ENCODE measurements around the gene LRRC56.

Gene LRRC56

GRCh38 chr11:536841-537621 lies at the start of gene LRRC56:
Gene LRRC56 (plus strand): TSS chr11:537527. CDS start chr11:540685, 3,158 bp downstream.
- ATAC-seq (replicated peaks; ENCODE audit: extremely low read depth, poor library complexity, severe bottlenecking) (peak; percentile 54), DNase-seq (ENCODE audit: low spot score in 2 of 2) (peak; percentile 88 to 93)
- H3K27ac Mint-ChIP-seq (ENCODE audit: low read depth) = peak within 1 kb of the TSS; percentile 93
- H3K4me3 Mint-ChIP-seq = peak within 1 kb of the TSS; percentile 91
- no peaks in the 10 kb centered on the region for H3K27me3 Mint-ChIP-seq
- H3K36me3 Mint-ChIP-seq (ENCODE audit: insufficient read depth) = peaks cover 14% of the 10 kb centered on the region
- no peaks in the 10 kb centered on the region for H3K9me3 Mint-ChIP-seq
- peaks cover 16% of the 10 kb centered on the region for H3K4me1 Mint-ChIP-seq

DNA sequence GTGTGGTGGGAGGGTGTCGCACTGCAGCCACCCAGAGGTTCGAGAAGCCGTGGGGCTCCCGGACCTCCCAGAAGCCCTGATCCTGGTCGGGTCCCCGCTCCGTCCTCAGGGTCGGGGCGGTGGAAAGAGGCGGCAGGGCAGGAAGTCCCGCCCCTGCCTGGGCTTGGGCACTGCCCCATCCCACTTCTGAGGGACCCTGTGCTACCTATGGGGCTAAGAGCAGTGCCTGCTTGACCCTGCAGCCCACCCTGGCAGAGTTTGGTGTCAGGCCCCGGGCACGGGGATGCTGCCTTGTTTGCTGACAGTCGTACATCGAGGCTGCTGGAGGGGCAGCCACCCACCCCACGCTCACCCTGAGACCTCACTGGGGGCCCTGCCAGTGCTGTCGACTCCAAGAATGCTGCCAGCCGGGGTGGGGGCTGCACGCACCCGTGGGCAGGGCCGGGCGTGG lies 49.7 kb upstream of the LRRC56 start:
- Mint-ChIP-seq H3K9me3 (no peaks in the 10 kb centered on the region), H3K36me3 (ENCODE audit: insufficient read depth) (peaks cover 4% of the 10 kb centered on the region), H3K27ac (ENCODE audit: low read depth) (no peak overlapping the region), H3K27me3 (no peaks in the 10 kb centered on the region), H3K4me3 (no peak overlapping the region), H3K4me1 (no peaks in the 10 kb centered on the region)
- ATAC-seq (replicated peaks; ENCODE audit: extremely low read depth, poor library complexity, severe bottlenecking) = no peak
- DNase-seq (ENCODE audit: low spot score in 2 of 2) = no peak

- Mint-ChIP-seq H3K36me3 (ENCODE audit: insufficient read depth) (peaks cover 6% of the 10 kb centered on the region), H3K4me3 (no peak overlapping the region), H3K4me1 (no peaks in the 10 kb centered on the region), H3K9me3 (no peaks in the 10 kb centered on the region), H3K27ac (ENCODE audit: low read depth) (no peak overlapping the region), H3K27me3 (no peaks in the 10 kb centered on the region)
- no peak for DNase-seq (ENCODE audit: low spot score in 2 of 2)
- ATAC-seq (replicated peaks; ENCODE audit: extremely low read depth, poor library complexity, severe bottlenecking) = no peak
Measured at GRCh38 chr11:488062-488461, 49.3 kb upstream of the LRRC56 start.

DNA sequence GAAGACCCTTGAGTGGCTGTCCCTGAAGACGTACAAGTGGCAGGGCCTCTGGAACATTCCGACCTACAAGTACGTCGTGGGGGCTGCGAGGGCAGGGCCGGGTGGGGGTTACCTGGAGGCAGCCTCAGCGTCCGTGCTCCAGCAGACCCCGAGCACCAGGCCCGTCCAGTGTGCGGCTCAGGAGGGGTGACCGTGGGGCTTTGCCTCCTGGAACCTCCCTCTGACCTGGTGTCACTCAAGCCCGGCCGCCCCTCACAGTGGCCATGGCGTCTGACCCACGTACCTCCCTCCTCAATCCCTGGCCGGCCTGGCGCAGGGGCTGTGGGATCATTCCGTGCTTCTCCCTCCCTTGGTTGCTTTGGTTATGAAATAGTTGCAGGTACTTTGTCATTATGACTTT lies 48.7 kb upstream of the LRRC56 start:
- Mint-ChIP-seq H3K9me3 (no peaks in the 10 kb centered on the region), H3K27me3 (no peaks in the 10 kb centered on the region), H3K27ac (ENCODE audit: low read depth) (no peak overlapping the region), H3K4me3 (no peak overlapping the region), H3K4me1 (no peaks in the 10 kb centered on the region), H3K36me3 (ENCODE audit: insufficient read depth) (peaks cover 8% of the 10 kb centered on the region)
- ATAC-seq (replicated peaks; ENCODE audit: extremely low read depth, poor library complexity, severe bottlenecking) (no peak), DNase-seq (ENCODE audit: low spot score in 2 of 2) (no peak)

DNA sequence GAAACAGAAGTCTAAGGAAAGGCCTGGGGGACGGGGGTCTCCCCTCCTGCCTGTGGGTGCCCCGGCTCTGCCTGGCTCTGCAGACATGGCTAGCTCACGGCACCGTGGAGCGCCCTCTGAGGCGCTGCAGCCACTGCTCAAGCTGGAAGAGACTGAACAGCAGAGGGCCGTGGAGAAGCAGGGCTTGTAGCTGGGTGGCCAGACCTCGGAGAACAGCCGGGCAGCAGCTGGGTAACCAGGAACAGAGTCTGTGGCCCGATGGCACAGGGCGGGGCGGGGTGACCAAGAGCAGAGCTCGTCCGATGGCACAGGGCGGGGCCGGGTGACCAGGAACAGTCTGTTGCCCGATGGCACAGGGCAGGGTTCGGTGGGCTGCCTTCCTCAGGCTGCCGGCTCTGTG lies 48.3 kb upstream of the LRRC56 start:
- DNase-seq (ENCODE audit: low spot score in 2 of 2) (no peak), ATAC-seq (replicated peaks; ENCODE audit: extremely low read depth, poor library complexity, severe bottlenecking) (no peak)
- no peaks in the 10 kb centered on the region for H3K4me1 Mint-ChIP-seq
- no peaks in the 10 kb centered on the region for H3K27me3 Mint-ChIP-seq
- no peaks in the 10 kb centered on the region for H3K9me3 Mint-ChIP-seq
- H3K36me3 Mint-ChIP-seq (ENCODE audit: insufficient read depth) = peaks cover 10% of the 10 kb centered on the region
- no peak overlapping the region for H3K27ac Mint-ChIP-seq (ENCODE audit: low read depth)
- no peak overlapping the region for H3K4me3 Mint-ChIP-seq

DNA sequence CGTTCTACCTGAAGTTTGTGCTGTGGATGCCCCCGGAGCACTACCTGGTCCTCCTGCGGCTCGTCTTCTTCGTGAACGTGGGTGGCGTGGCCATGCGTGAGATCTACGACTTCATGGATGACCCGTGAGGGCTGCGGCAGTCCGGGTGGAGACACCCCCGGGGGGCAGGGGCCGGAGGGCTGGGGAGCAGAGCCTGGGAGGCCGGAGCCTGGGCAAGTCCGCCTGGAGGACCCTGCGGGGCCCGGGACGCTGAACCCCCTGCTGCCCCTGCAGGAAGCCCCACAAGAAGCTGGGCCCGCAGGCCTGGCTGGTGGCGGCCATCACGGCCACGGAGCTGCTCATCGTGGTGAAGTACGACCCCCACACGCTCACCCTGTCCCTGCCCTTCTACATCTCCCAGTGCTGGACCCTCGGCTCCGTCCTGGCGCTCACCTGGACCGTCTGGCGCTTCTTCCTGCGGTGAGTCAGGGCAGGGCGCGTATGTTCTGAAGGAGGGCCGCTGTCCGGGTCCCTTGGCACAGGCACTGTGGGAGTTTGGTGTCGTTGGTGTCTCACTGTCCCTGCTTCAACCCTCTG lies 47.6 kb upstream of the LRRC56 start:
- no peaks in the 10 kb centered on the region for H3K27me3 Mint-ChIP-seq
- ATAC-seq (replicated peaks; ENCODE audit: extremely low read depth, poor library complexity, severe bottlenecking) (no peak), DNase-seq (ENCODE audit: low spot score in 2 of 2) (no peak)
- no peaks in the 10 kb centered on the region for H3K9me3 Mint-ChIP-seq
- no peaks in the 10 kb centered on the region for H3K4me1 Mint-ChIP-seq
- peaks cover 13% of the 10 kb centered on the region for H3K36me3 Mint-ChIP-seq (ENCODE audit: insufficient read depth)
- no peak overlapping the region for H3K27ac Mint-ChIP-seq (ENCODE audit: low read depth)
- no peak overlapping the region for H3K4me3 Mint-ChIP-seq

DNA sequence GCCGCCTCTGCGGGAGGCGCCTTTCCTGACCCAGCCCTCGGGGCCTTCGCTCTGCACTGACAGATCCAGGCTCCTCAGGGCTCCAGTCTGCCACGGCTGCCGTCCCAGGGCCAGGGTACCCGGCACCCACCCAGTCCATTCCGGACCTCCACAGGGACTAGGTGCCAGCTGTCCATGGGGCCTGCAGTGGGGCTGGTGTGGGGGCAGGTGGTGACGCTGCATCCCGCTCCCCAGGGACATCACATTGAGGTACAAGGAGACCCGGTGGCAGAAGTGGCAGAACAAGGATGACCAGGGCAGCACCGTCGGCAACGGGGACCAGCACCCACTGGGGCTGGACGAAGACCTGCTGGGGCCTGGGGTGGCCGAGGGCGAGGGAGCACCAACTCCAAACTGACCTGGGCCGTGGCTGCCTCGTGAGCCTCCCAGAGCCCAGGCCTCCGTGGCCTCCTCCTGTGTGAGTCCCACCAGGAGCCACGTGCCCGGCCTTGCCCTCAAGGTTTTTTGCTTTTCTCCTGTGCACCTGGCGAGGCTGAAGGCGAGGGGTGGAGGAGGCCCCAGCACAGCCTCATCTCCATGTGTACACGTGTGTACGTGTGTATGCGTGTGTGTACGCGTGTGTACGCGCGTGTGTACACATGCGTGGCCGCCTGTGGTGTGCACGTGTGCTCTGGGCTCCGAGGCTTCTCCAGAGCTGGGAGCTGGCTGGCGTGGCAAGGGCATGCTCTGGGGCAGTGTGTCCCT lies 47.0 kb upstream of the LRRC56 start:
- Mint-ChIP-seq H3K27ac (ENCODE audit: low read depth) (no peak overlapping the region), H3K36me3 (ENCODE audit: insufficient read depth) (peaks cover 13% of the 10 kb centered on the region), H3K27me3 (no peaks in the 10 kb centered on the region), H3K4me1 (no peaks in the 10 kb centered on the region), H3K9me3 (no peaks in the 10 kb centered on the region), H3K4me3 (no peak overlapping the region)
- DNase-seq (ENCODE audit: low spot score in 2 of 2) = no peak
- ATAC-seq (replicated peaks; ENCODE audit: extremely low read depth, poor library complexity, severe bottlenecking) = no peak

- H3K4me3 Mint-ChIP-seq = no peak overlapping the region
- no peaks in the 10 kb centered on the region for H3K9me3 Mint-ChIP-seq
- no peaks in the 10 kb centered on the region for H3K27me3 Mint-ChIP-seq
- DNase-seq (ENCODE audit: low spot score in 2 of 2) (no peak), ATAC-seq (replicated peaks; ENCODE audit: extremely low read depth, poor library complexity, severe bottlenecking) (no peak)
- no peaks in the 10 kb centered on the region for H3K4me1 Mint-ChIP-seq
- no peak overlapping the region for H3K27ac Mint-ChIP-seq (ENCODE audit: low read depth)
- peaks cover 14% of the 10 kb centered on the region for H3K36me3 Mint-ChIP-seq (ENCODE audit: insufficient read depth)
Measured at GRCh38 chr11:490930-491260, 46.4 kb upstream of the LRRC56 start.

GRCh38 chr11:491358-491757 lies 46.0 kb upstream of the LRRC56 start:
- no peak for ATAC-seq (replicated peaks; ENCODE audit: extremely low read depth, poor library complexity, severe bottlenecking)
- Mint-ChIP-seq H3K9me3 (no peaks in the 10 kb centered on the region), H3K27ac (ENCODE audit: low read depth) (no peak overlapping the region)

DNA sequence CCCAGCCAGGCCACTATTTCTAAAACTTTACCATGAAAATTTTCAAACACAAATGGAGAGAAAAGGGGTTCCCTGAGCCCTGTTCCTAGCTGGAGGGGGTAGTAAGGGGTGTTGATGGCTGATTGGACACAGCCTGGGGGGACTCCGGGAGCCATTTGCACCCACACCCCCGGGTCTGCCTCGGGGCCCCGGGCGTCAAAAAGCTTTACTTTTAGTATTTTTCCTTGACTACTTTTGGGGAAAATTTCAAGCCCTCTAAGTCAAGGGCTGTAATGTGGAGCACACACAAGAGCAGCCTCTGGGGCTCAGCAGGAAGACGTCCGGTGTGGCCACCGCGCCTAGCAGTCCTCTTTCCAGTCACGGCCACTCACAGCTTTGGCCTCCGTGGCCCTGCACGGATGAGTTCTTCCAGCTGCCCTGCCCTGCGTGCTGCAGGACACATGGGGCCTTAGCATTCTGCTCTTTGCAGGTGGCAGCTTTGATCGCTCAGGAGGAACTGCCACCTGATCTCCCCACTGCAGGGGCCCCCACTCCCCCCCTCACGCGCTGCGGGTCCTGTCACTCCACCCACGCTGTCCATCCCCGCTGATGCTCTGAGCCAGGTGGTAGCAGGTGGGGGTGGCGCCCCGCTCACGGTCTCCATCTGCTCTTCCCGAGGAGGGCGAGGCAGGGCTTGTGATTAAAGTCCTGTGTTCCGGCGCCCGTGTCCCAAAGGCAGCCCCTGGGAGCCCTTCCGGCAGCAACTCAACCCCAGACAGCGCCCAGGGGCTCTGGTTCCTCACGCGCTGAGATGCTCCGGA lies 44.7 kb upstream of the LRRC56 start:
- H3K27ac Mint-ChIP-seq (ENCODE audit: low read depth) = peak overlapping the region; percentile 61
- ATAC-seq (replicated peaks; ENCODE audit: extremely low read depth, poor library complexity, severe bottlenecking) (no peak), DNase-seq (ENCODE audit: low spot score in 2 of 2) (no peak)
- H3K4me3 Mint-ChIP-seq = no peak overlapping the region
- peaks cover 2% of the 10 kb centered on the region for H3K4me1 Mint-ChIP-seq
- H3K27me3 Mint-ChIP-seq = no peaks in the 10 kb centered on the region
- no peaks in the 10 kb centered on the region for H3K9me3 Mint-ChIP-seq
- peaks cover 16% of the 10 kb centered on the region for H3K36me3 Mint-ChIP-seq (ENCODE audit: insufficient read depth)

More at GRCh38 chr11:491358-491757, 46.0 kb upstream of the LRRC56 start:
- Mint-ChIP-seq H3K4me3 (no peak overlapping the region), H3K4me1 (no peaks in the 10 kb centered on the region), H3K27me3 (no peaks in the 10 kb centered on the region), H3K36me3 (ENCODE audit: insufficient read depth) (peaks cover 16% of the 10 kb centered on the region)
- DNase-seq (ENCODE audit: low spot score in 2 of 2) = no peak

DNA sequence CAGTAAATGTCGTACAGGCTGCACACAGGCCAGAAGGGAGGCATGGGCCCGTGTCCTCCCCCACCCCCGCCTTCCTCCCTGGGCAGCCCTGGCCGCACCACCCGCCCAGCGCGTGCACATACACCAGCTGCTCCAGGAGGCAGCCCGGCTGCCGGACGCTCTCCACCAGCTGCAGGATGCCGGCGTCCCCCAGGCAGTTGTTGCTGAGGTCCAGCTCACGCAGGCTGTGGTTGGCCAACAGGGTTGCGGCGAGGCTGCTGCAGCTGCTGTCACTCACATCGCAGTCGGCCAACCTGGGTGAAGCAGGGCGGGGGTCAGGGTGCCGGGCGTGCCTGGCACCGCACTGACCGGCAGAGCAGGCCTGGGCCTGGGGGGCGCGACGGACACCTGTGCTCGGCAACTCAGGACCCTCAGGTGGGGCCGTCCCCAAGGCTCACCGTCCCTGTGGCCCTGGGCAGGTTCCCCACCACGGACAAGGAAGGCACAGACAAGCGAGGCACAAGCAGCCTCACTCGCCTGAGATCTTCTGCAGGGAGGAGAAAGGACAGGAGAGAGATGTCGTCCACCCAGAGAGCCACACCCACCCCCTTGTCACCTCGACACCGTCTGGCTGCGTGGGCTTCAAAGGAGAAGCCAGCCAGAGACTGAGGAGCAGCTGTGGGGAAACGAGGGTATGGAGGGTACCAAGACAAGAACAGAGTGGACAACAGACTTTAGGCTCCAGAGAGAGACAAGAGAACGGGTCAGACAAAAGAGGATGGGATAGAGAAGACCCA lies 42.4 kb upstream of the LRRC56 start:
- Mint-ChIP-seq H3K27me3 (no peaks in the 10 kb centered on the region), H3K36me3 (ENCODE audit: insufficient read depth) (peaks cover 28% of the 10 kb centered on the region)

GRCh38 chr11:495537-495931 lies 41.8 kb upstream of the LRRC56 start:
- no peaks in the 10 kb centered on the region for H3K9me3 Mint-ChIP-seq
- no peaks in the 10 kb centered on the region for H3K27me3 Mint-ChIP-seq
- H3K4me1 Mint-ChIP-seq = peaks cover 5% of the 10 kb centered on the region
- H3K36me3 Mint-ChIP-seq (ENCODE audit: insufficient read depth) = peaks cover 30% of the 10 kb centered on the region
- no peak overlapping the region for H3K27ac Mint-ChIP-seq (ENCODE audit: low read depth)
- H3K4me3 Mint-ChIP-seq = no peak overlapping the region
- no peak for DNase-seq (ENCODE audit: low spot score in 2 of 2)
- no peak for ATAC-seq (replicated peaks; ENCODE audit: extremely low read depth, poor library complexity, severe bottlenecking)

More for the DNA sequence above, 42.4 kb upstream of the LRRC56 start:
- Mint-ChIP-seq H3K4me3 (no peak overlapping the region), H3K27ac (ENCODE audit: low read depth) (no peak overlapping the region), H3K4me1 (peaks cover 5% of the 10 kb centered on the region), H3K9me3 (no peaks in the 10 kb centered on the region)
- ATAC-seq (replicated peaks; ENCODE audit: extremely low read depth, poor library complexity, severe bottlenecking) = no peak
- DNase-seq (ENCODE audit: low spot score in 2 of 2) = no peak

All from central memory CD8-positive, alpha-beta T cell (primary cell).